Measurements from ENCODE around the gene TP53I11.

DNA sequence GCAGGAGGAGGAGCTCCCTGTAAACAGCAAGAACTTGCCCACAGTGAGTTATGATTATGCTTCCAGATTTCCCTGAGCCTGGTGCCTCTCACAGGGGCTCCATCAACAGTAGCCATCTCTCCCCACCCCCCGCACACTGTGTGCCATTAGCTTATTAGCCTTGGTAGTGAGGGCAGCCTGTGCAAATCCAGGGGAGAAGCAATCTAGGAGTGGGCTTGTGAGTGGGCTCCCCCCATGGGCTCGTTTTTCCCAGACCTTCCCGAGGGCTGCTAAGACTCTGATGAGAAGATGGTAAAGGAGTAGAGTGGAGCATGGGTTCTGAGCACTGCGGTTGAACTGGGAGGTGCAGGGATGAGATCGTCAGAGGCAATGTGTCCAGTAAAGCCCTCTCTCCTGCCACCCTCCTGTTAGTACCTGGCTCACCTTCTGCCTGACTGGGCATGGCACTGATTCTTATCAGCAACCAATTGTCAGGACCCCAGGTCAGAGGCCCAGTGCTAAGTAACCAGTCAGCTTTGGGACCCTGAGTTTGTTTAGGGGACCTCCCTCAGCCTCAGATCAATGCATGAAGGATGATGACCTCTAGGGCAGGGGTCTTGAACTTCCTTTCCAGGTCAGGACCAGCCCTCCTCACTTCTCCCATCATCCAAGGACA is 38.4 kb upstream of the TP53I11 start:
- TF ChIP-seq TAF1 (IDR thresholded peaks at IDR 0.05; ENCODE audit: low read depth) (no peak), CEBPB (IDR thresholded peaks at IDR 0.05) (no peak)

Measured in Ishikawa (cell line).